Renal cortex interstitium (tissue), 15 donors: Measurements from ENCODE around the gene CTAGE1. TPM values are rescaled to one million over a fixed set of nuclear protein-coding genes. Genes with fewer than 3 reads are reported as not detected.
"Not testable (repeated sequence)": the region's sequence is repeated elsewhere in the genome, so short reads cannot be mapped to it uniquely, and the experiment has no call there.

ENCODE experiments used
- DNase-seq, 11 donors: peaks; one replicate each; pipeline ENCODE4 v3.0.0-alpha.2; 2013; ENCODE audit warnings: low read depth in 9 of 11, low spot score in 4 of 11; ENCODE audit errors: extremely low read depth in 1 of 11
- long read RNA-seq, 16 experiments: transcript quantifications; one replicate each; lab custom pipeline, GENCODE V29; 2026
- polyA plus RNA-seq, 3 donors: library from polyadenylated mRNA; unstranded; fragments of 120-200 nt; gene quantifications; one replicate each; pipeline ENCODE4 v1.2.1, GENCODE V29; 2013; ENCODE audit not compliant: insufficient read length in 3 of 3

The CTAGE1 gene
- polyA plus RNA-seq = under 1 TPM in 1 of 3 donors, not detected in 2; 0.06 TPM
- long read RNA-seq, donor 1 = 0 reads
- long read RNA-seq, donor 2 = 0 reads
- long read RNA-seq, donor 3 = 0 reads
- long read RNA-seq, donor 4 = 0 reads
- long read RNA-seq, donor 5 = 0 reads
- long read RNA-seq, donor 6 = 0 reads
- long read RNA-seq, donor 7 = 0 reads
- long read RNA-seq, donor 8 = 0 reads
- long read RNA-seq, donor 9 = 0 reads
- long read RNA-seq, donor 10 = 0 reads
- long read RNA-seq, donor 11 = 0 reads
- long read RNA-seq, donor 12 = 0 reads
- long read RNA-seq, donor 13 = 0 reads
- long read RNA-seq, donor 14 = 0 reads
- long read RNA-seq, donor 15 = 0 reads
- long read RNA-seq, donor 16 = 0 reads

GRCh38 chr18:22417496-22418188, at the start of gene CTAGE1:
Gene CTAGE1 (minus strand): TSS chr18:22417915. CDS start chr18:22417811, 104 bp downstream.
- DNase-seq = no peak

- no peak for DNase-seq
Measured at GRCh38 chr18:22466608-22467395, 49.1 kb upstream of the CTAGE1 start.

GRCh38 chr18:22465859-22466457, 48.2 kb upstream of the CTAGE1 start:
- no peak for DNase-seq

GRCh38 chr18:22463076-22463475, 45.4 kb upstream of the CTAGE1 start:
- no peak for DNase-seq

- no peak for DNase-seq
Measured at GRCh38 chr18:22459491-22459890, 41.8 kb upstream of the CTAGE1 start.

GRCh38 chr18:22457524-22457923, 39.8 kb upstream of the CTAGE1 start:
- no peak for DNase-seq

- no peak for DNase-seq
Measured at GRCh38 chr18:22456547-22456946, 38.8 kb upstream of the CTAGE1 start.

GRCh38 chr18:22456116-22456480, 38.4 kb upstream of the CTAGE1 start:
- DNase-seq = no peak

GRCh38 chr18:22455425-22456115, 37.9 kb upstream of the CTAGE1 start:
- DNase-seq = no peak

- no peak for DNase-seq
Measured at GRCh38 chr18:22453315-22453714, 35.6 kb upstream of the CTAGE1 start.

- DNase-seq = no peak
Measured at GRCh38 chr18:22452226-22452668, 34.5 kb upstream of the CTAGE1 start.

GRCh38 chr18:22451796-22452195, 34.1 kb upstream of the CTAGE1 start:
- DNase-seq = no peak

- not testable (repeated sequence) for DNase-seq
Measured at GRCh38 chr18:22450766-22451165, 33.1 kb upstream of the CTAGE1 start.

- DNase-seq = not testable (repeated sequence)
Measured at GRCh38 chr18:22450318-22450717, 32.6 kb upstream of the CTAGE1 start.

GRCh38 chr18:22449753-22450152, 32.0 kb upstream of the CTAGE1 start:
- DNase-seq = not testable (repeated sequence)

GRCh38 chr18:22448238-22448637, 30.5 kb upstream of the CTAGE1 start:
- no peak for DNase-seq

GRCh38 chr18:22447792-22448191, 30.1 kb upstream of the CTAGE1 start:
- no peak for DNase-seq

GRCh38 chr18:22446911-22447310, 29.2 kb upstream of the CTAGE1 start:
- no peak for DNase-seq

- no peak for DNase-seq
Measured at GRCh38 chr18:22446325-22446724, 28.6 kb upstream of the CTAGE1 start.
